Stomach smooth muscle (tissue), 2 donors: Measurements from ENCODE around the gene CREB3L2.

Experiments
- H3K27ac ChIP-seq: one replicate; pipeline ENCODE4 v1.7.0; 2013; ENCODE audit warnings: mild to moderate bottlenecking, low read length, inconsistent platforms
- H3K27me3 ChIP-seq, 2 donors: one replicate each; pipeline ENCODE4 v1.7.0; 2013; ENCODE audit warnings: low read length in 2 of 2; ENCODE audit not compliant: insufficient read depth in 2 of 2, control insufficient read depth in 1 of 2
- H3K36me3 ChIP-seq, 2 donors: one replicate each; pipeline ENCODE4 v1.7.0; 2013; ENCODE audit warnings: low read length in 2 of 2; ENCODE audit not compliant: control insufficient read depth in 2 of 2, insufficient read depth in 2 of 2
- H3K4me1 ChIP-seq: one replicate; pipeline ENCODE4 v1.7.0; 2013; ENCODE audit warnings: low read length; ENCODE audit not compliant: control insufficient read depth, insufficient read depth
- H3K4me3 ChIP-seq, 2 donors: one replicate each; pipeline ENCODE4 v1.7.0; 2013; ENCODE audit warnings: low read length in 2 of 2
- H3K9ac ChIP-seq, 2 donors: one replicate each; pipeline ENCODE4 v1.7.0; 2013; ENCODE audit warnings: low read length in 2 of 2, mild to moderate bottlenecking in 1 of 2
- H3K9me3 ChIP-seq, 2 donors: one replicate each; pipeline ENCODE4 v1.7.0; 2013; ENCODE audit warnings: low read length in 2 of 2; ENCODE audit not compliant: control insufficient read depth in 2 of 2
- donor health status: healthy.
- donor health status: Pancreatic carcinoma.

Gene CREB3L2

DNA sequence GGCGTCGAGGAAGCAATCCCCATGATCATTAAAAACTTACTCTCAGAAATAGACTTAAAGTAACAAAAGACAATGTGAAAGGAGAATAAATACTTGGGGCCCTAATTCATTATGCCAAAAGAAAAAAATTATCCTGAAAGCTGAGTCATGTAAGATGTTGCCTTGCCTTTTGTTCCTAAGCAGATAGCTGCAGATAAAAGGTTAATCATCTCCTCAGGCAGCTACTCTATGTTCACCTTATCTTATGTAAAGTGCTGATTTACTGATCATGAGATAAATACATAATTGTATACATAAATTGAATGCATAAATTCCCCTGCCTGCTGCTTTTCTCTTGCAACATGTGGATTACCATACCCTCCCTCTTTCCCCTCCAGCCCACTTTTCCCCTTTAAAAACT lies 28.1 kb upstream of the CREB3L2 start:
- H3K9me3 ChIP-seq, result no peaks in the 10 kb centered on the region
- no peaks in the 10 kb centered on the region for H3K36me3 ChIP-seq
- no peak overlapping the region for H3K27ac ChIP-seq
- no peak overlapping the region for H3K4me3 ChIP-seq
- H3K4me1 ChIP-seq, result no peaks in the 10 kb centered on the region
- no peak overlapping the region for H3K9ac ChIP-seq
- peaks cover 0 to 2% of the 10 kb centered on the region in 2 donors for H3K27me3 ChIP-seq

DNA sequence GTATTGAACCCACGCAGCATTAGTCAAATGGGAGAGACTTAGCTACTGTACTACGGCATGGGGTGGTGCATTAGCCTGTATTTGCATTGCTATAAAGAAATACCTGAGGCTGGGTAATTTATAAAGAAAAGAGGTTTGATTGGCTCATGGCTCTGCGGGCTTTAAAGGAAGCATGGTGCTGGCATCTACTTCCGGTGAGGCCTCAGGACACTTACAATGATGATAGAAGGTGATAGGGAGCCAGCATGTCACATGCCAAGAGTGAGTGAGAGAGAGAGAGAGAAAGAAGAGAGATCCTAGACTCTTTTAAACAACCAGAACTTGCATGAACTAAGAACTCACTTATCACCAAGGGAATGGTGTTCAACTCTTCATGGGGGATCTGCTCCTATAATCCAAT lies 27.2 kb upstream of the CREB3L2 start:
- H3K9ac ChIP-seq, result no peak overlapping the region
- no peak overlapping the region for H3K27ac ChIP-seq
- H3K36me3 ChIP-seq, result no peaks in the 10 kb centered on the region
- no peak overlapping the region for H3K4me3 ChIP-seq
- H3K27me3 ChIP-seq, result peaks cover 0 to 2% of the 10 kb centered on the region in 2 donors
- no peaks in the 10 kb centered on the region for H3K9me3 ChIP-seq
- H3K4me1 ChIP-seq, result no peaks in the 10 kb centered on the region

DNA sequence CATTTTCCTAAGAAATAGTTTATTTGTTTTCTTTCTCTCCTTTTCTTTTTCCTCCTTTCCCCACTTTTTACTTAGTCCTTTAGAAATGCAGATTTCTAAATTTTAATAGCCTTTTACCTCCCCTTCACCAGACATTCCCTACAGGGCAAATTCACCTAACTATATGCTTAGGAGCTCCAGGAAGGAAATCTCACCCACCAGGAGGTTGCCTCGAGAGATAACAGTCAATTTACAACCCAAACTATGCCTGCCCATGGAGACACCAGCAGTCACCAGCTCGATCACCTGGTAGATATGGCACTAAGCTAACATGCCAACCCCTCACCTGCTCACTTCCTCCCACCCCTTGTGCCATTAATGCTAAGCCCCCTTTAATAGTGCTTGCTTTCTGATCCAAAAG lies 25.2 kb upstream of the CREB3L2 start:
- Histone ChIP-seq H3K9ac (no peak overlapping the region), H3K4me3 (no peak overlapping the region), H3K4me1 (no peaks in the 10 kb centered on the region), H3K9me3 (no peaks in the 10 kb centered on the region), H3K36me3 (no peaks in the 10 kb centered on the region), H3K27me3 (peaks cover 0 to 2% of the 10 kb centered on the region in 2 donors), H3K27ac (no peak overlapping the region)

DNA sequence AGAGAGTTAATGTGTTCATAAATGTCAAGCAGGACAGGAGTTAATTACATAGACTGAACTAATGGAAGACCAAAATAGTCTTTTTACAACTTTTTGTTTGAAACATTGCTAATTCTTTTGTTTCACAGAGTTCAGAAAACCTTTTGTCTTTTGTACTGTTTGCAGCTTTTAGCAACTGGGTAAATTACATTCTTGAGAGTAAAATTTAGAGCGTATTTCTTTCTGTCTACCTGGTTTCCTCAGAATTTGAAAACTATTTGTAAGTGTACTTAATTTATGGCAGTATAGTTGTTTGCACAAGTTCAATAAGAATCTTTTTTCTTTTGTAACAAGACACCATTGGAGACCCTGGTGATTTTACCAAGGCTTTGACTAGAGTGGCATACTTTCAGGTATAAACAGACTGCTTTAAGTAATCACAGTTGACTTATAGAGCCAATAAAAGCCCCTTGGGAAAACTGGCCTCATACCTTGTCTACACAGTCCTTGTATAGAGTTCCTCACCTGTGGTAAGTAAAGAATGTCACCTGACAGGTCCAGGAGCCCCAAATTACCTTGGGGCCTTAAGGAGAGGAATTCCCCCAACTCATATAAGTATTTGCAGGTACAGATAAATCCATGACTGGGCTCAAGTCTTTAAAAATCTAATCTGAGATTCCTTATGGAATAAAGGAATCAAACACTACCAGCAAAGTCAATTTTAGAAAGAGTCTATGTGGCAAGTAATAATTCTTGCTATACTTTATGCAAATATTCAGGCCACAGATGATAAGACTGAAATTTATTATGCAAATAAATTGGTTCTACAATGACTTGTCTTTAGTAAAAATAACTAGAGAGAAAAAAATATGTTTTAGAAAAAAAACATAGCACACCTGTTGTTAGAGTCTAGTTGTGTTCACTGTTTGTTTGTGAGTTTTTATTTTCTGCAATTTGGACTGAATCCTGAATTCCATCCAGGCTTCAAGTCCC lies 23.6 kb upstream of the CREB3L2 start:
- Histone ChIP-seq H3K36me3 (no peaks in the 10 kb centered on the region), H3K27me3 (peaks cover 0 to 2% of the 10 kb centered on the region in 2 donors), H3K27ac (no peak overlapping the region), H3K9me3 (no peaks in the 10 kb centered on the region), H3K4me3 (no peak overlapping the region), H3K9ac (no peak overlapping the region), H3K4me1 (no peaks in the 10 kb centered on the region)

DNA sequence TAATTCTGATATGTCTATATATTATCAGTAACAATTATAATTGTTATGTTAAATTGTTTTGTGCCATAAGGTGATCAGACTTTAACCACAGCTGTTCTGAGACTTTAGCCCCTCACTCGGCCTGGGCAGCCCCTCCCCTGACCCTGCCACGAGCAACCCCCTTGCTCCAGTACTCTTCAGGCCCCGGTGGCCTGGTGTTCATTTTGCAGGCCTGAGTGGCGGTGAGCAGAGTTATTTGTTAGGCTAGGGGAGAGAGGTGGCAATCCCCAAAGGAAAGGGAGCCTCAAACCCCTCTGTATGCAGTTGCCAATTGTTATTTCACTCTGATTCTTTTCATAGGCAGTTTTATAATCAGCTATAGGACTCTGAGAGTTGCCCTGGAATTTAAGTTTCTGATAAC lies 22.9 kb upstream of the CREB3L2 start:
- Histone ChIP-seq H3K4me1 (no peaks in the 10 kb centered on the region), H3K9me3 (no peaks in the 10 kb centered on the region), H3K27ac (no peak overlapping the region), H3K36me3 (no peaks in the 10 kb centered on the region), H3K4me3 (no peak overlapping the region), H3K27me3 (peaks cover 0 to 2% of the 10 kb centered on the region in 2 donors), H3K9ac (no peak overlapping the region)

DNA sequence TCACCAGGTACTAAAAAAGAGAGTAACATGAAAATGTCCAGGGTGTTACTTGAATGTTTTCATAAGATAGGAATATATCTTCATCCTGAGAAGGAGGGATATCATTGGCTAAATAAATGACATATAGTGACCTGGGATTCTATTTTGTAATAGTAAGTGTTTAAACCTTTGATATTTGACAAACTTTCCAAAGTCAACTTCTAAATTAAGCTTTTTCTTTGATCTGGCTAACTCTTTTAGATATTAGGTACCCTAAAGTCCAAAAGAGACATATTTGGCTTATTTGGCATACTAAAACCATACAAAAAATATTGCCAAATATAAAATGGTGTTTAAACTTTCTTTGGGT lies 22.4 kb upstream of the CREB3L2 start:
- Histone ChIP-seq H3K36me3 (no peaks in the 10 kb centered on the region), H3K9ac (no peak overlapping the region), H3K27ac (no peak overlapping the region), H3K27me3 (peaks cover 0 to 2% of the 10 kb centered on the region in 2 donors), H3K4me3 (no peak overlapping the region), H3K9me3 (no peaks in the 10 kb centered on the region), H3K4me1 (no peaks in the 10 kb centered on the region)

DNA sequence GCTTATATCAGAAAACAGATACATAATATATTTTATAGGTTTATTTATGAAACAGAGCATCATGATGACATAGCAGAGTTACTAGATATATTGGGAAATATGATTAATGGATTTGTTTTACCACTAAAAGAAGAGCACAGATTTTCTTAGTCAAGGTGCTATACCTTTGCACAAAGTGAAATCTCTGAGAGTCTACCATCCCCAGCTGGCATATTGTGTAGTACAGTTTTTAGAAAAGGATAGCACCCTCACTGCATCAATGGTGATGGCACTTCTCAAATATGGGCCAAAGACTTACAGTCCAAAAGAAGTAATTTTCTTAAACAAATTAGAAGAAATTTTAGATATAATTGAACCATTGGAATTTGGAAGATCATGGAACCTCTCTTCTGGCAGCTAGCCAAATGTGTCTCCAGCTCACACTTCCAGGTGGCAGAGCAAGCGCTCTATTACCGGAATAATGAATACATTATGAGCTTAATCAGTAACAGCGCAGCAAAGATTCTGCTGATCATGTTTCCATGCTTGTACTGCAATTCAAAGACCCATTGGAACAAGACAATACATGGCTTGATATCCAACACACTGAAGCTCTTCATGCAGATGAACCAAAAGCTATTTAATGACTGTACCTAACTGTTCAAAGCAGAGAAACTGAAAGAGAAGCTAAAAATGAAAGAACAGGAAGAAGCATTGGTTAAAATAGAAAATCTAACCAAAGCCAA lies 21.9 kb upstream of the CREB3L2 start:
- H3K9ac ChIP-seq, result no peak overlapping the region
- H3K27ac ChIP-seq, result no peak overlapping the region
- H3K4me1 ChIP-seq, result no peaks in the 10 kb centered on the region
- no peak overlapping the region for H3K4me3 ChIP-seq
- peaks cover 0 to 2% of the 10 kb centered on the region in 2 donors for H3K27me3 ChIP-seq
- H3K36me3 ChIP-seq, result no peaks in the 10 kb centered on the region
- no peaks in the 10 kb centered on the region for H3K9me3 ChIP-seq

DNA sequence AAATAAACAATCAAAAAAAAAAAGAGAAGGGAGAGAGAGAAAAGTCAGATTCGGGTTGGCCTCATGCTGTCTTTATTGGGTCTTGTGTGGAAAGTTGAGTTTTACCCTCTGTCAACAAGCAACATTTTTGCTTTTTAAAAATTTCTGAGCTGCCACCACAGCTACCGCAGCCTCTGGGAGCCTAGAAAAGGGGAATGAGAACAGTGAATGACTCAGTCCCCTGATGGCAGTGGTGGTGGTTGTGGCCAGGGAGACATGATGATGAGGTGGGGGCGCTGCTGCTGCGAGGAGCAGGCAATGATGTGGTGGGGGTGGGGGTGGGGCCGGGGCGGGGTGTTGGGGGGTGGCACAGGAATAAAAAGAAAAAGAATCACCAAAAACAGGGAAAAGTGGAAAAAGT lies 20.0 kb upstream of the CREB3L2 start:
- H3K4me3 ChIP-seq, result no peak overlapping the region
- H3K27me3 ChIP-seq, result no peaks in the 10 kb centered on the region
- no peak overlapping the region for H3K27ac ChIP-seq
- H3K9ac ChIP-seq, result no peak overlapping the region
- H3K4me1 ChIP-seq, result no peaks in the 10 kb centered on the region
- no peaks in the 10 kb centered on the region for H3K9me3 ChIP-seq
- H3K36me3 ChIP-seq, result no peaks in the 10 kb centered on the region

DNA sequence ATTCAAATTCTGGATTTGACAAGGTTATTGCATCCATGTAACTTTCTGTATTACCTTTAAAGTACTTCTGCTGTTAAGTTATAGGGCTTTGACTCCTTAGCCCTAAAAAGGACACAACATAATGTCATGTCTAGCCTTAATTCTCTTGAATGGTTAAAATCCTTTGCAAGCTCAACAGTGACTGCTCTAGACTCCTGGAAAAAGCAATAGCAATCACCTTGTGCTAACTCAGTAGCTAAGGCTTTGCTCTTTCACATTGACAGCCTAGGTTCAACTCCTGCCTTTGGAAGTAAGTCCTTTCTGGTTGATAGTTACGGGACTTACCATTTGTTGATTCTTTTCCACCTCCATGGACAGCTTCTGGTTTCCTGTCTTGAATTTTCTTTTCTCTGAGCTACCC lies 16.1 kb upstream of the CREB3L2 start:
- H3K9ac ChIP-seq, result no peak overlapping the region
- no peaks in the 10 kb centered on the region for H3K9me3 ChIP-seq
- H3K4me3 ChIP-seq, result no peak overlapping the region
- H3K27ac ChIP-seq, result no peak overlapping the region
- no peaks in the 10 kb centered on the region for H3K27me3 ChIP-seq
- H3K4me1 ChIP-seq, result no peaks in the 10 kb centered on the region
- H3K36me3 ChIP-seq, result no peaks in the 10 kb centered on the region

DNA sequence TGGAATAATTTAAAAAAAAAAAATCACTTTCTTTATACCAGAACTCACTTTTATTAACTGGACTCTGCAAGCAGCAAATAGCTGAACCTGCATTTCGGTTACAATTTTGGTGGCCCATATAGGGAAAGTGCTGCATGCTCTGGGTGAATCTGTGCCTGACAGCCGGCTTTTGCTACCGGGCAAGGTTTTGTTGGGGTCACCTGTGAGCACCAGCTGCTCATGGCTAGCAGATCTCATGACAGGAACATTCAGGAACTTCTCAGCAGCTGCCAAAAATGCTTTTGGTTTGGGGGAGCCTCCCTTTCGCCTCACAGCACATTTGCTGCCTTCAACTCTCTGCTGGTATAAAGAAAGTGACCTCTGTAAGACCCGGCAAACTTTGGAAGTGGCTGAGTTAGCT lies 13.2 kb upstream of the CREB3L2 start:
- no peaks in the 10 kb centered on the region for H3K36me3 ChIP-seq
- H3K9me3 ChIP-seq, result no peaks in the 10 kb centered on the region
- H3K9ac ChIP-seq, result no peak overlapping the region
- H3K27me3 ChIP-seq, result no peaks in the 10 kb centered on the region
- H3K27ac ChIP-seq, result no peak overlapping the region
- no peak overlapping the region for H3K4me3 ChIP-seq
- no peaks in the 10 kb centered on the region for H3K4me1 ChIP-seq

DNA sequence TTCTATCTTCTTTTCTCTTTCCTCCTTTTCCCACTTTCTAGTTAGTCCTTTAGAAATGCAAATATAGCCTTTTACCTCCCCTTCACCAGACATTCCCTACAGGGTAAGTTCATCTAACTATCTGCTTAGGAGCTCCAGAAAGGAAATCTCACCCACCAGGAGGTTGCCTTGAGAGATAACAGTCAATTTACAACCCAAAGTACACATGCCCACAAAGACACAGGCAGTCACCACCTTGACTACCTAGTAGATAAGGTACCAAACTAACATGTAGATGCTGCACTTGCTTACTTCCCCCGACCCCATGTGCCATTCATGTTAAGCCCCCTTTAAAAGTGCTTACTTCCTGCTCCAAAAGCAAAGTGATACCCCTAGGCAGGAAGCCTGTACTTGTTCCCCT lies 12.8 kb upstream of the CREB3L2 start:
- Histone ChIP-seq H3K27me3 (no peaks in the 10 kb centered on the region), H3K9me3 (no peaks in the 10 kb centered on the region), H3K9ac (no peak overlapping the region), H3K4me1 (no peaks in the 10 kb centered on the region), H3K27ac (no peak overlapping the region), H3K4me3 (no peak overlapping the region), H3K36me3 (no peaks in the 10 kb centered on the region)
